IPS-NIHi7 (cell line): Measurements from ENCODE around the gene ZNF44.

Source experiments
- DNase-seq: peaks from one replicate; pipeline ENCODE4 v3.0.0; 2012; ENCODE audit warnings: mixed read lengths; ENCODE audit errors: extremely low spot score

The ZNF44 gene

GRCh38 chr19:12261554-12261953, 33.1 kb downstream of the ZNF44 start:
- no peak for DNase-seq

GRCh38 chr19:12260861-12261260, 33.8 kb downstream of the ZNF44 start:
- DNase-seq: no peak

- no peak for DNase-seq
These were observed 34.4 kb downstream of the ZNF44 start for GRCh38 chr19:12260236-12260635.

- no peak for DNase-seq
These were observed 39.3 kb downstream of the ZNF44 start for GRCh38 chr19:12255372-12255771.

- DNase-seq: no peak
These were observed 47.0 kb downstream of the ZNF44 start for GRCh38 chr19:12247644-12248222.

- DNase-seq: peak; percentile 35
These were observed 50.3 kb downstream of the ZNF44 start for GRCh38 chr19:12244370-12244769.

- peak; percentile 15 for DNase-seq
These were observed 57.4 kb downstream of the ZNF44 start for GRCh38 chr19:12237143-12237839.

- no peak for DNase-seq
These were observed 61.7 kb downstream of the ZNF44 start for GRCh38 chr19:12232961-12233360.

- DNase-seq: no peak
These were observed 63.6 kb downstream of the ZNF44 start for GRCh38 chr19:12230751-12231733.

- no peak for DNase-seq
These were observed 64.7 kb downstream of the ZNF44 start for GRCh38 chr19:12229990-12230389.

GRCh38 chr19:12224676-12225075, 70.0 kb downstream of the ZNF44 start:
- no peak for DNase-seq

- DNase-seq: no peak
These were observed 71.6 kb downstream of the ZNF44 start for GRCh38 chr19:12222980-12223630.
